Measurements from ENCODE around the gene SRPK3.

- TF ChIP-seq FOXJ3 (CRISPR knock-in tag; IDR thresholded peaks at IDR 0.05), result no peak
- TF ChIP-seq CHD2 (IDR thresholded peaks at IDR 0.05; ENCODE audit: low read length, partially characterized antibody), result no peak
- no peak for TF ChIP-seq ZBTB33 (IDR thresholded peaks at IDR 0.05; ENCODE audit: borderline replicate concordance, low read depth)
- TF ChIP-seq MAX (IDR thresholded peaks at IDR 0.05; ENCODE audit: low read depth), result no peak
- no peak for TF ChIP-seq YY1 (IDR thresholded peaks at IDR 0.05; ENCODE audit: low read depth)
- TF ChIP-seq CTCF (IDR thresholded peaks at IDR 0.05), result no peak
- no peak for TF ChIP-seq ELF1 (IDR thresholded peaks at IDR 0.05)
- no peak for TF ChIP-seq REST (IDR thresholded peaks at IDR 0.05; ENCODE audit: low read depth, low read length)
- TF ChIP-seq RCOR1 (IDR thresholded peaks at IDR 0.05; ENCODE audit: low read length), result no peak
- no peak for TF ChIP-seq JUND (IDR thresholded peaks at IDR 0.05)
- TF ChIP-seq NRF1 (IDR thresholded peaks at IDR 0.05; ENCODE audit: low read depth, low read length), result no peak
Measured at GRCh38 chrX:153778181-153778580, 2.7 kb upstream of the SRPK3 start.
